Esophagus muscularis mucosa (tissue), 4 donors: ENCODE measurements around the gene GPR68. TPM values are rescaled to one million over a fixed set of nuclear protein-coding genes. Genes with fewer than 3 reads are reported as not detected.
A peak's percentile ranks its signal among the peaks of the same experiment; 100 is the strongest.
"Not testable (repeated sequence)": the region's sequence is repeated elsewhere in the genome, so short reads cannot be mapped to it uniquely, and the experiment has no call there.

Experiments used
- DNase-seq: peaks from one replicate; pipeline ENCODE4 v3.0.0-alpha.2; 2017; ENCODE audit errors: extremely low spot score
- H3K27ac ChIP-seq, 4 donors: fragments of 200-600 bp; sonication (generic); replicated peaks in 1 of 4; 1 replicate in 3 of 4; 2 replicates in 1 of 4; pipeline ENCODE4 v1.5.1; 2016 to 2019; ENCODE audit warnings: mild to moderate bottlenecking in 1 of 4
- H3K27me3 ChIP-seq, 4 donors: fragments of 200-600 bp; sonication (generic); one replicate each; pipeline versions ENCODE4 v1.5.1 to v1.6.0; 2016 to 2019
- H3K36me3 ChIP-seq, 4 donors: fragments of 200-600 bp; sonication (generic); one replicate each; pipeline ENCODE4 v1.5.1; 2016 to 2019
- H3K4me1 ChIP-seq, 4 donors: fragments of 200-600 bp; sonication (generic); one replicate each; pipeline ENCODE4 v1.5.1; 2016 to 2019
- H3K4me3 ChIP-seq, 4 donors: fragments of 200-600 bp; sonication (generic); 1 replicate in 2 of 4; 2 replicates in 2 of 4; pipeline ENCODE4 v1.5.1; 2016 to 2019; ENCODE audit warnings: mild to moderate bottlenecking in 4 of 4, moderate library complexity in 1 of 4
- H3K9me3 ChIP-seq, 4 donors: fragments of 200-600 bp; sonication (generic); 1 replicate in 3 of 4; 2 replicates in 1 of 4; pipeline ENCODE4 v1.5.1; 2016 to 2019
- EP300 ChIP-seq: sonication (generic); formaldehyde crosslinking; IDR thresholded peaks from one replicate; pipeline ENCODE4 v1.6.1; 2017; ENCODE audit warnings: antibody characterized with exemption
- POLR2A ChIP-seq: fragments of 450-650 bp; IDR thresholded peaks from one replicate; pipeline ENCODE4 v1.6.1; 2017; ENCODE audit warnings: antibody characterized with exemption, moderate library complexity, mild to moderate bottlenecking, low read depth
- POLR2AphosphoS5 ChIP-seq, 2 donors: sonication (generic); formaldehyde crosslinking; IDR thresholded peaks; one replicate each; pipeline ENCODE4 v1.6.1; 2017; ENCODE audit warnings: antibody characterized with exemption in 2 of 2
- WGBS: methylation state at CpG from one replicate; pipeline ENCODE4 v1.1.5; 2018; 5-methylcytosine and 5-hydroxymethylcytosine counted together
- intact Hi-C: fragments of 100-400 bp; cut with DNase I; formaldehyde crosslinking; loops from one replicate; pipeline ENCODE4 v1.15.1; 2023
- total RNA-seq, 4 donors: library from RNA; depleted of rRNA; stranded (reverse); fragments of >200 nt; gene quantifications; one replicate each; pipeline versions ENCODE4 v1.1.0 to v1.2.1, GENCODE V29; 2016
- TF ChIP-seq, protein P1 (sequence below), 3 experiments: fragments of 200-600 bp in 2 of 3; fragments of 450-650 bp in 1 of 3; sonication (generic) in 2 of 3; IDR thresholded peaks; one replicate each; pipeline ENCODE4 v1.5.1; 2017 to 2019; ENCODE audit warnings: antibody characterized with exemption in 3 of 3, mild to moderate bottlenecking in 2 of 3, moderate library complexity in 1 of 3

Gene GPR68
- total RNA-seq, 4 donors from 2014 or later: 1.3 to 9.1 (median 5.4) TPM

DNA sequence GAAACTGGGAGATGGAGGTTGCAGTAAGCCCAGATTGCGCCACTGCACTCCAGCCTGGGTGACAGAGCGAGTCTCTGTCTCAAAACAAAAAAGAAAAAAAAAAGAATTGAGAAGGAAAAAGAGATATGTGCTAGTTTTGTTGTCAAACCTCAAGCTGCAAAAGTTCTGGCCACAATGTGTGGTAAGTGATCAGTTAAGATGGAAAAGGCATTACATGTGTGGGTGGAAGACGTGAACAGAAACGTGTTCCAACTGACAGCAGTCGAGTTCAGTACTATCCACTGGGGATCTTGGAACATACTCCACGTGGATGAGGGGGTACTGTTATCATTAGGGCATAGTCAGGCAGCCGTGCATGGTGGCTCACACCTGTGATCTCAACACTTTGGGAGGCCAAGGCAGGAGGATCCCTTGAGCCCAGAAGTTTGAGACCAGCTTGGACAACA lies 17.3 kb downstream of the GPR68 start:
- intact Hi-C loops: no loop called here
- TF ChIP-seq POLR2AphosphoS5 (IDR thresholded peaks at IDR 0.05) (no peak), EP300 (no peak), POLR2A (no peak)
- TF ChIP-seq, protein P1, sequence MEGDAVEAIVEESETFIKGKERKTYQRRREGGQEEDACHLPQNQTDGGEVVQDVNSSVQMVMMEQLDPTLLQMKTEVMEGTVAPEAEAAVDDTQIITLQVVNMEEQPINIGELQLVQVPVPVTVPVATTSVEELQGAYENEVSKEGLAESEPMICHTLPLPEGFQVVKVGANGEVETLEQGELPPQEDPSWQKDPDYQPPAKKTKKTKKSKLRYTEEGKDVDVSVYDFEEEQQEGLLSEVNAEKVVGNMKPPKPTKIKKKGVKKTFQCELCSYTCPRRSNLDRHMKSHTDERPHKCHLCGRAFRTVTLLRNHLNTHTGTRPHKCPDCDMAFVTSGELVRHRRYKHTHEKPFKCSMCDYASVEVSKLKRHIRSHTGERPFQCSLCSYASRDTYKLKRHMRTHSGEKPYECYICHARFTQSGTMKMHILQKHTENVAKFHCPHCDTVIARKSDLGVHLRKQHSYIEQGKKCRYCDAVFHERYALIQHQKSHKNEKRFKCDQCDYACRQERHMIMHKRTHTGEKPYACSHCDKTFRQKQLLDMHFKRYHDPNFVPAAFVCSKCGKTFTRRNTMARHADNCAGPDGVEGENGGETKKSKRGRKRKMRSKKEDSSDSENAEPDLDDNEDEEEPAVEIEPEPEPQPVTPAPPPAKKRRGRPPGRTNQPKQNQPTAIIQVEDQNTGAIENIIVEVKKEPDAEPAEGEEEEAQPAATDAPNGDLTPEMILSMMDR (IDR thresholded peaks at IDR 0.05): no peak
- WGBS: 80% methylated on average over 7 of the region's 7 CpGs
- Histone ChIP-seq H3K27me3 (no peaks in the 10 kb centered on the region), H3K36me3 (peaks cover 4 to 82% (median 56%) of the 10 kb centered on the region in 4 donors), H3K9me3 (peaks cover 0 to 12% (median 0%) of the 10 kb centered on the region in 4 donors), H3K4me1 (peaks cover 0 to 4% (median 2%) of the 10 kb centered on the region in 4 donors), H3K4me3 (no peak overlapping the region), H3K27ac (no peak overlapping the region)
- no peak for DNase-seq

DNA sequence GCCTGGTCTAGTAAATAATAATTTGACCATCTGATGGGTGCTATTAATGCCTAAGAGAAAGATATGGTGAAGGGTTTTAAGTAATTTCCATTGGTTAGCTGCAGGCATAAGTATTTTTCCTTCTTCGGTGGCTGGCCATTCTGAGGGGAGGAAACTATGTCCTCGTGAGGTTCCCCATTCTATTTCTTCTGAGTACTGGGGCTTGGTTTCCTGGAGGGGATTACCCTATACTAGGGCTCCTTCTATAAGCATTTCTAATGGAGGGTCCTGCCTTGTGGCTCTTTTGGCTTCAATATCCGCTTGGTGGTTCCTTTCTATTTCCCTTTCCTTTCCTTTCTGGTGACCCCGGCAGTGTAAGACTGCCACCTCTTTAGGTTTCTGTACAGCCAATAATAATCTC lies 18.1 kb downstream of the GPR68 start:
- Histone ChIP-seq H3K9me3 (peaks cover 0 to 12% (median 0%) of the 10 kb centered on the region in 4 donors), H3K36me3 (peaks cover 4 to 87% (median 60%) of the 10 kb centered on the region in 4 donors)
- intact Hi-C loops, H3K4me1 ChIP-seq, H3K27me3 ChIP-seq, DNase-seq, H3K4me3 ChIP-seq, H3K27ac ChIP-seq: not testable (repeated sequence)
- 93% methylated on average over 4 of the region's 4 CpGs for WGBS

DNA sequence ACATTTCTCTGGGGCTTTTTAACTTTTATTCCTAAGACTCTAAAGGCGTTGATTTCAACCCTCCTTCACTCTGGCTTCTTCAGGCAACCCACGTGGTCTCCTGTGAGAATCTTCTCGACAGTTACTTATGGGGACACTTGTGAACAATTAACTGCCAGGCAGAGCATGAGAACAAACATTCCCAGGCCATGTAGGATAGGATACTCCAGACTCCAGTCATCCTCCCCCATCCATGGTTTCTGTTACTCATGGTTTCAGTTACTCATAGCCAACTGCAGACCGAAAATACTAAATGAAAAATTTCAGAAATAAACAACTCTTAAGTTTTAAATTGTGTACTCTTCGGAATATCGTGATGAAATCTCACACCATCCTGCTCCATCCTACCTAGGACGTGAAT lies 19.5 kb downstream of the GPR68 start:
- H3K27ac ChIP-seq: no peak overlapping the region
- no peak for DNase-seq
- peaks cover 1 to 8% (median 4%) of the 10 kb centered on the region in 4 donors for H3K4me1 ChIP-seq
- intact Hi-C loops: no loop called here
- H3K27me3 ChIP-seq: no peaks in the 10 kb centered on the region
- H3K9me3 ChIP-seq: no peaks in the 10 kb centered on the region
- WGBS: 97% methylated on average over 7 of the region's 7 CpGs
- TF ChIP-seq, protein P1 (IDR thresholded peaks at IDR 0.05): no peak
- H3K4me3 ChIP-seq: no peak overlapping the region
- peaks cover 4 to 88% (median 59%) of the 10 kb centered on the region in 4 donors for H3K36me3 ChIP-seq

DNA sequence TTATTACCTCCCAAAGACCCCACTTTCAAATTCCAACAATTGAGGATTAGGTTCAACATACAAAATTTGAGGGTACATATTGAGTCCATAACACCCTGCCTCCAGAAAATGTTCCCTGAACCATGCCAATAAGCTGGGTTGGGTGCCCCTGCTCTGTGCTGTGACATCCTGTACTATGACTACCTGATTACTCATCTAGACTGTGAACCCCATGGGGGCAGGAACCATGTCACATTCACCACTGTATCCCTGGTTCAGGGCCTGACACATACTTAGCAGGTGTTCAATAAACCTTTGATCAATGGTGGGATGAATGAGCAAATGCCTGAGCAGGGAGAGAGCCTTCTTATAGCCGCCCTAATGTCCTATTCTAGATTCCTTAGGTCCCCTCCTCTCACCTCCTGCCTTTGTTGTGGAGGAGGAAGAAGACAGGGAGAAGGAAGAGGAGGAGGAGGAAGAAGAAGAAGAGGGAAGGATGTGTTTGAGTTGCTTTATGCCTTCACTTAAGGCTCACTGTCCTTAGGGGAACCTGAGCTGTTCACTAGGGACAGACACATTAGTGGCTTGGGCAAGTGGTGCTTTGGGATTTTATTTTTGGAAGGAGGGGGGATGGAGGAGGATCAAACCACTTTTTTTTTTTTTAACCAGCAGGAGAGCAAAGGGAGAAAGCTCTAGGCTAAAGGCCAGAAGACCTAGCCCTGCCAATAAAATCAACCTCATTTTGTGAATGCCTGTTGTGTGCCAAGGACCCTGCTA lies 21.3 kb downstream of the GPR68 start:
- Histone ChIP-seq H3K4me1 (peaks cover 8 to 18% (median 12%) of the 10 kb centered on the region in 4 donors), H3K27me3 (no peaks in the 10 kb centered on the region), H3K36me3 (peaks cover 4 to 92% (median 60%) of the 10 kb centered on the region in 4 donors), H3K27ac (no peak overlapping the region), H3K9me3 (no peaks in the 10 kb centered on the region), H3K4me3 (no peak overlapping the region)
- no peak for DNase-seq
- TF ChIP-seq POLR2AphosphoS5 (IDR thresholded peaks at IDR 0.05): no peak
- TF ChIP-seq, protein P1 (IDR thresholded peaks at IDR 0.05): no peak
- no peak for TF ChIP-seq EP300
- TF ChIP-seq POLR2A: no peak
- intact Hi-C loops: no loop called here
- 86% methylated on average over 1 of the region's 1 CpG for WGBS

DNA sequence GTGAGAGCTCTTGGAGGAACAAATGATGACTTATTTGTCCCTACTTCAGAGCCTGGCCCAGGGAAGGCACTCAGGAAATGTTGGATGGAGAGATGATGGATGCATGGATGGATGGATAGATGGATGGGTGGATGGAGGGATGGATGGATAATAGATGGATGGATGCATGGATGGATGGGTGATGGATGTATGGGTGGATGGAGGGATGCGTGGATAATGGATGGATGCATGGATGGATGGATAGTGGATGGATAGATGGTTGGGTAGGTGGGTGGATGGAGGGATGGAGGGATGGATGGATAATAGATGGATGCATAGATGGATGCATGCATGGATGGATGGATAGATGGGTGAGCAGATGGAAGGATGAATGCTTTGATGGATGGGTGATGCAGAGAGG lies 23.2 kb downstream of the GPR68 start:
- no peak overlapping the region for H3K4me3 ChIP-seq
- no peak for DNase-seq
- 94% methylated on average over 1 of the region's 1 CpG for WGBS
- TF ChIP-seq, protein P1 (IDR thresholded peaks at IDR 0.05): no peak
- peak overlapping the region in 1 of 4 donors; percentile 68 for H3K27ac ChIP-seq
- peaks cover 9 to 92% (median 62%) of the 10 kb centered on the region in 4 donors for H3K36me3 ChIP-seq
- peaks cover 8 to 18% (median 14%) of the 10 kb centered on the region in 4 donors for H3K4me1 ChIP-seq
- H3K27me3 ChIP-seq: no peaks in the 10 kb centered on the region
- intact Hi-C loops: no loop called here
- no peaks in the 10 kb centered on the region for H3K9me3 ChIP-seq
